NB4 (cell line): ENCODE measurements around the gene SEZ6.
"Not testable (repeated sequence)": the region's sequence is repeated elsewhere in the genome, so short reads cannot be mapped to it uniquely, and the experiment has no call there.

ENCODE experiments used
- DNase-seq: peaks from one replicate; pipeline ENCODE4 v3.0.0; 2010; ENCODE audit warnings: low read depth
- H3K4me3 ChIP-seq: one replicate; pipeline ENCODE4 v1.5.1; 2011; ENCODE audit warnings: mild to moderate bottlenecking, low read depth, low read length, moderate library complexity
- CTCF ChIP-seq: IDR thresholded peaks from one replicate; pipeline ENCODE4 v1.5.1; 2012; ENCODE audit warnings: low read depth, low read length
- MAX ChIP-seq: IDR thresholded peaks from 2 replicates; pipeline ENCODE4 v1.6.1; 2011; ENCODE audit warnings: low read depth, low read length
- MYC ChIP-seq: IDR thresholded peaks from 2 replicates; pipeline ENCODE4 v1.6.1; 2011; ENCODE audit warnings: low read depth, low read length
- POLR2A ChIP-seq: IDR thresholded peaks from 2 replicates; pipeline ENCODE4 v1.6.1; 2011; ENCODE audit warnings: mild to moderate bottlenecking; ENCODE audit not compliant: insufficient read length; ENCODE audit errors: extremely low read depth

SEZ6 gene

DNA sequence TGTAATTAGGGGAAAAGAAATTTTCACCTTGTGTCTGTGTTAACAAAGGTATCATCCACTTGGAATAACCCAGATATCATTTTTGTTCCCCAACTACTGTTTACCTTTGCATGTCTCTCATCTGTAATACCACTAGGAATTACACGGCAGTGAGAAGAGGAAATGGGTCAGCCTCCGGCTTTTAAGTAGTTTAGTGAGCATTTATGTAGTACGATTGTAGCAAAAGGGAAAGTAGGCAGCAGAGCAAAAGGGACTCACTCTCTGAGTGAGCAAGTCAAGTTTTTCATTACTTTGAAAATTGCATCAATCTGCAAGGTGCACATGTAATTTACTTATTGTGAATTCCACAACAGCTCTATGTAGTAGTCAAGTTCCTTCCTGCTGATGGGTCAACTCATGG lies 65.7 kb downstream of the SEZ6 start:
- H3K4me3 ChIP-seq, result no peak overlapping the region
- TF ChIP-seq CTCF, result no peak
- DNase-seq, result no peak

DNA sequence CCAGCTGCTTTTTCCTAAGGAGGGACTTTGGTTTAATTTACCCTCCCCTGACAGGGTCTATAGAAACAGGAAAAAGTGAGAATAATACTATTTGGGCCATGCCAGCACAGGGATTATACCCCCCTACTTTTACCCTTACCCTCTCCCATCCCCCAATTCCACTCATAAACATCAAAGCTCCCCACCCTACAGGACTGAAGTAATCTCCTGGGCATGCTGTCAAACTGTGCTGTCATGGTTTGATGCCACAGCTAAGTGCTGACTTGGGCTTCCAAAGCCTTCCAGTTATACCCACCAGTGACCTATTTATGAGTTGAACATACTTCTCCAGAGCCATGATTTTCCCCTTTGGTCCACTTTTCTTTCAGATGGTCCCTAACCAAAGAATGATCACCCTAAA lies 67.3 kb downstream of the SEZ6 start:
- TF ChIP-seq MAX (no peak), POLR2A (no peak), CTCF (no peak), MYC (no peak)
- no peak overlapping the region for H3K4me3 ChIP-seq
- no peak for DNase-seq

- no peak overlapping the region for H3K4me3 ChIP-seq
- no peak for TF ChIP-seq CTCF
- TF ChIP-seq MAX, result no peak
- no peak for TF ChIP-seq MYC
- no peak for TF ChIP-seq POLR2A
- peak; percentile 88 for DNase-seq
These were observed 68.6 kb downstream of the SEZ6 start for GRCh38 chr17:28937044-28937729.

DNA sequence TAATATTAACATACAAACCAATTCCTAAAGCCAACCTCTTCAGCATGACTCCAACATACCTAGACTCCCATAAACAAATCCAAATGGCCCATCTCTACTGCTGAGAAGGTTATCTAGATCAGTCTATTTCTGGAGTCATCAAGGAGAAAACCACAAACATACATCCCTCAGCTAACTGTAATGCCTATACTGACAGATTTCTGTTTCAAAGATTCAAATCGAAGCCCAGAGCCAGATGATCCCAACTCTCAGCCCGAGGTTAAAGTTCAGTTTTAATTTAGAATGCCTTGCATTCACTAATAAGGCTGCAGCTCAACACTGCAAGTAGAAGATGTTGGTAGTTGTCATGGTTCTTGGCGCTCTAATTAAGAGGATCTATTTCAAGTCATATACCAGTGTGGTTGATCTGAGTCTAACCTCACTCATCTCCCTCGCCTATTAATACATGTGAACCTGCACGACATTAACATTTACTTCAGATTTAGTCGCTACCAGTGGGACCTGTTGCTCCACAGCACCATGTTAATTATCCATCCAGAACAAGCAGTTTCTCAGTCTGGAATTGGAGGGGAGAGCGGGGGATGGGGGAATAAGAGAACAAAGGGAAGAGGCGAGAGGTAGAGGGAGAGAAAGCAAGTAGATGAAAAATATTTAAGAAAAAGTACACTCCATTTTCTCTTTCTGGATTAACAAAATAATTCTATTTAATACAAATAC lies 69.9 kb downstream of the SEZ6 start:
- TF ChIP-seq MAX (no peak), POLR2A (no peak), CTCF (no peak), MYC (no peak)
- no peak overlapping the region for H3K4me3 ChIP-seq
- no peak for DNase-seq

DNA sequence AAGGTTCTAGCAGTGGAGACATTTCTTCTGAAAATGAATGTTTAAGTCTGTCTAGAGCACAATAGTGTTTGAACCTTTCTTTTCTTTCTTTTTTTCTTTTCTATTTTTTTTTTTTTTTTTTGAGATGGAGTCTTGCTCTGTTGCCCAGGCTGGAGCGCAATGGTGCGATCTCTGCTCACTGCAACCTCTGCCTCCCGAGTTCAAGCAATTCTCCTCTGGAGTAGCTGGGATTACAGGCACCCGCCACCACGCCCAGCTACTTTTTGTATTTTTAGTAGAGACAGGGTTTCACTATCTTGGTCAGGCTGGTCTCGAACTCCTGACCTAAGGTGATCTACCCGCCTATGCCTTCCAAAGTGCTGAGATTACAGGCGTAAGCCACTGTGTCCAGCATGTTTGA lies 71.3 kb downstream of the SEZ6 start:
- not testable (repeated sequence) for DNase-seq, H3K4me3 ChIP-seq

- TF ChIP-seq POLR2A, result no peak
- no peak for TF ChIP-seq MAX
- TF ChIP-seq MYC, result no peak
- TF ChIP-seq CTCF, result no peak
- DNase-seq, result no peak
- H3K4me3 ChIP-seq, result no peak overlapping the region
These were observed 76.0 kb downstream of the SEZ6 start for GRCh38 chr17:28929787-28930186.
